PFSK-1 (cell line): ENCODE measurements around the gene PLAC1.

ENCODE experiments used
- FOXP2 ChIP-seq: optimal IDR thresholded peaks from 2 replicates; pipeline ENCODE3; 2011; ENCODE audit warnings: borderline replicate concordance, control low read depth, inconsistent platforms; ENCODE audit not compliant: insufficient read depth; ENCODE audit errors: extremely low read length, extremely low read depth
- POLR2AphosphoS5 ChIP-seq: IDR thresholded peaks from 2 replicates; pipeline ENCODE4 v1.6.1; 2012; ENCODE audit warnings: low read depth, mild to moderate bottlenecking, control low read depth, low read length, moderate library complexity
- REST ChIP-seq, 2 experiments: IDR thresholded peaks; 2 replicates each; pipeline versions ENCODE4 v1.6.1 to v1.8.0; 2011 to 2012; ENCODE audit warnings: low read depth in 2 of 2, low read length in 2 of 2, control low read depth in 1 of 2, inconsistent platforms in 1 of 2, mild to moderate bottlenecking in 1 of 2, moderate library complexity in 1 of 2; ENCODE audit not compliant: insufficient read depth in 1 of 2
- SIN3A ChIP-seq: IDR thresholded peaks from 2 replicates; pipeline ENCODE4 v1.6.1; 2012; ENCODE audit warnings: mild to moderate bottlenecking, low read length, moderate library complexity, borderline replicate concordance; ENCODE audit not compliant: insufficient read depth
- TAF1 ChIP-seq: IDR thresholded peaks from 2 replicates; pipeline ENCODE4 v1.6.1; 2012; ENCODE audit warnings: low read length, control low read depth, borderline replicate concordance; ENCODE audit not compliant: insufficient read depth

The PLAC1 gene

DNA sequence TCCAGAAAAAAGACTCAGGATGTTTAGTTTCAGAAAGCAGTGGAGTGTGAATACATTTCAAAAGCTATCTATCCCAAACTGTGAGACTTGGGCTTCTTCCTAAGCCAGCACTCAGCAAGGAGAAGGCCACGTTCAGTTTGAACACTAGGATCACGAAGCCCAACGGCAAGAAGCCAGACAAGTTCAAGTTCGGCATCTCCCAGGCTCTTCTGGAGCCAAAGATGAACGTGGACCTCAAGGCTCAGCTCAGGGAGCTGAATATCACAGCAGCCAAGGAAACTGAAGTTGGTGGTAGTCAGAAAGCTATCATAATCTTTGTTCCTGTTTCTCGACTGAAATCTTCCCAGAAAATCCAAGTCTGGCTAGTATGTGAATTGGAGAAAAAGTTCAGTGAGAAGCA, 7.6 kb downstream of the PLAC1 start:
- TF ChIP-seq POLR2AphosphoS5 (no peak), REST (IDR thresholded peaks at IDR 0.05; ENCODE audit: insufficient read depth in 1 of 2, low read depth in 2 of 2, low read length in 2 of 2) (no peak), FOXP2 (no peak), SIN3A (no peak), TAF1 (no peak)

DNA sequence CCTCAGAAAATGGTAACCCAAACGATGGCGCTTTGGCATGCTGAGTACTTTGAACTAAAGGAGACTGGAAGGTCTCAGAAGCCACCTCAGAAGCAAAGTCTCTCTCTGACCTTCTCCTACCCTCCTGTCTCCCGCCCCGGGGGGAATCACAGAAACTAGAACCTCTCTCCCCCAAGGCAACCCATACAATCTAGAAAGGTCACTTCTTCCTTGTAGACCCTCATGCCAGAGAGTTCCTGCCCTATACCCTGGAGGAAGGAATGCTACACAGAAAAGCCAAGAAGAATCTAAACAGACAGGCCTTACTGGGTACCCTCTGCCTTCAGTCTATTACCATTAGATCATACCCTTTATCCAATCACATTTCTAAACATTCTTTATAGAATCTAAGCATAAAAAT, 8.5 kb downstream of the PLAC1 start:
- TF ChIP-seq POLR2AphosphoS5, result no peak
- TF ChIP-seq TAF1, result no peak
- no peak for TF ChIP-seq SIN3A
- no peak for TF ChIP-seq REST (IDR thresholded peaks at IDR 0.05; ENCODE audit: insufficient read depth in 1 of 2, low read depth in 2 of 2, low read length in 2 of 2)
- no peak for TF ChIP-seq FOXP2

- TF ChIP-seq SIN3A (no peak), REST (IDR thresholded peaks at IDR 0.05; ENCODE audit: insufficient read depth in 1 of 2, low read depth in 2 of 2, low read length in 2 of 2) (no peak), POLR2AphosphoS5 (no peak)
Measured at GRCh38 chrX:134647477-134647877, 10.8 kb downstream of the PLAC1 start.

GRCh38 chrX:134646691-134647090, 11.6 kb downstream of the PLAC1 start:
- TF ChIP-seq POLR2AphosphoS5 (no peak), FOXP2 (no peak), REST (IDR thresholded peaks at IDR 0.05; ENCODE audit: insufficient read depth in 1 of 2, low read depth in 2 of 2, low read length in 2 of 2) (no peak), TAF1 (no peak), SIN3A (no peak)

DNA sequence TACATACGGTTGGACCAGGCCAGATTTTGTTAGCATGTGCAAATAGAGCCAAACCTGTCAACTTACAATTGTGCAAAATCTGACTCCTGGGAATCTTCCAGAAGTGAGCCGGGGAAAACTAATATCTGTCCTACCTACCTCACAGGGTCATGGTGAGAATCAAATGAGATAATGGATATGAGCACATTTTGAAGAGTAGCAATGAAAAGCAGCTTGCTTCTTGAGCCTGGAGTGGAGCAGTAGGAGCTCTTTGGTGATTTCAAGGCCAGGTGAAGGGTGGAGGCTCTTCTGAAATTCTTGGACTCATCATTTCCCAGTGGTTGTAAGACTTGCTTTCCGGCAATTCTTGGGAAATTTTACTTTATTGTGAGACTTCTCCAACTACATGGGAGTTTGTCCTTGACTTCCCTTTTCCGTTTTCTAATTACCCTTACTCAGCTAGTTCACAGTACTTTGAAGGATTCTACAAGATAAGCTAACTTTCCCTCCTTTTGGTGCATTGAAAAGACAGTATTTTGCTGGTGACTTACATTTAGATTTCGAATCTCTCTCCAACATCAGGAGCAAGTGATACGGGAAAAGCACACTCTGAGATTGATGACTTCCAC, 12.2 kb downstream of the PLAC1 start:
- no peak for TF ChIP-seq POLR2AphosphoS5
- TF ChIP-seq FOXP2, result no peak
- no peak for TF ChIP-seq REST (IDR thresholded peaks at IDR 0.05; ENCODE audit: insufficient read depth in 1 of 2, low read depth in 2 of 2, low read length in 2 of 2)
- TF ChIP-seq SIN3A, result no peak
- no peak for TF ChIP-seq TAF1
